DMS53 treated with DMSO at 0.1 percent for 48 hours (cell line): ENCODE measurements around the gene ELF5.
A peak's percentile ranks its signal among the peaks of the same experiment; 100 is the strongest.

ENCODE experiments used
- DNase-seq: peaks from one replicate; lab custom pipeline; 2025; ENCODE audit not compliant: unreplicated experiment; lab: John Stamatoyannopoulos, UW

Gene ELF5

GRCh38 chr11:34513682-34514449 lies at the start of gene ELF5:
ELF5 (minus strand) TSS chr11:34513794; CDS start chr11:34505749, 8,045 bp downstream.
- DNase-seq, result peak; percentile 56

GRCh38 chr11:34562976-34563375 lies 49.4 kb upstream of the ELF5 start:
- DNase-seq, result no peak

GRCh38 chr11:34560511-34560910 lies 46.9 kb upstream of the ELF5 start:
- DNase-seq, result no peak

GRCh38 chr11:34558673-34559072 lies 45.1 kb upstream of the ELF5 start:
- DNase-seq, result no peak

GRCh38 chr11:34558211-34558610 lies 44.6 kb upstream of the ELF5 start:
- DNase-seq, result no peak

- no peak for DNase-seq
Observed at GRCh38 chr11:34552270-34552669, 38.7 kb upstream of the ELF5 start.

- no peak for DNase-seq
Observed at GRCh38 chr11:34549271-34549670, 35.7 kb upstream of the ELF5 start.

- peak; percentile 9 for DNase-seq
Observed at GRCh38 chr11:34548278-34548677, 34.7 kb upstream of the ELF5 start.

- peak; percentile 3 for DNase-seq
Observed at GRCh38 chr11:34546511-34547209, 33.1 kb upstream of the ELF5 start.

- no peak for DNase-seq
Observed at GRCh38 chr11:34542089-34542488, 28.5 kb upstream of the ELF5 start.

GRCh38 chr11:34540870-34541269 lies 27.3 kb upstream of the ELF5 start:
- DNase-seq, result no peak

- peak; percentile 54 for DNase-seq
Observed at GRCh38 chr11:34537636-34538035, 24.0 kb upstream of the ELF5 start.

- peak; percentile 85 for DNase-seq
Observed at GRCh38 chr11:34536056-34536455, 22.5 kb upstream of the ELF5 start.

- DNase-seq, result no peak
Observed at GRCh38 chr11:34534826-34535225, 21.2 kb upstream of the ELF5 start.

GRCh38 chr11:34531663-34532062 lies 18.1 kb upstream of the ELF5 start:
- DNase-seq, result peak; percentile 14

GRCh38 chr11:34530545-34531234 lies 17.1 kb upstream of the ELF5 start:
- DNase-seq, result no peak

- DNase-seq, result peak; percentile 18
Observed at GRCh38 chr11:34529643-34530042, 16.0 kb upstream of the ELF5 start.

GRCh38 chr11:34528072-34528471 lies 14.5 kb upstream of the ELF5 start:
- DNase-seq, result no peak

GRCh38 chr11:34525888-34526657 lies 12.5 kb upstream of the ELF5 start:
- no peak for DNase-seq

- no peak for DNase-seq
Observed at GRCh38 chr11:34525098-34525497, 11.5 kb upstream of the ELF5 start.

- DNase-seq, result no peak
Observed at GRCh38 chr11:34524696-34525095, 11.1 kb upstream of the ELF5 start.
